Purkinje cell (primary cell): Measurements from ENCODE around the gene C1orf141. TPM values are rescaled to one million over a fixed set of nuclear protein-coding genes. Genes with fewer than 3 reads are reported as not detected.

Experiments used
- polyA plus RNA-seq: library from polyadenylated mRNA; unstranded; fragments of >200 nt; fragmentation: Nextera tagmentation; gene quantifications from 2 replicates; pipeline ENCODE4 v1.2.1, GENCODE V29; 2014

The C1orf141 gene
- not detected in 2 replicates for polyA plus RNA-seq

DNA sequence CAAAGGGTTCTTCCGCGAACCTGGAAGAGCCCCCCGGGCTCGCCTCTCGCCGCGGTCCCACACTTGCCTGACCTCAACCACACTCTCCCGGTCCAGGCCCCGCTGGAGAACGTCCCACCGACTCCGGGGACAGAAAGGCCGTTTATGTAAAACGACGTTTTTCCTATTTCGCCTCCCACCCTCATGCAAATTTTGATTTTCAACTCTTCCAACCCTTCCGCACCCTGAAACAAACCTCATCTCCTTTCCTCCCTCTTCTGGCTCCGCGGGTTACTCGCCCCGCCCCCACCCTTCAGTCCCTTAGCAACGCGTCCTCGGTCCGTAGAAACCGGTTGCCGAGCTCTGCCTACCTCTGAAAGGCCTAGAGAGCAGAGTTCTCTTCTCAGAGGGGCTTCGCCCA is at the start of gene C1orf141:
Gene C1orf141, minus strand, starts transcription at position 276 of the 400 bp plus-strand sequence. CDS start 7,730 bp downstream, outside the sequence.

DNA sequence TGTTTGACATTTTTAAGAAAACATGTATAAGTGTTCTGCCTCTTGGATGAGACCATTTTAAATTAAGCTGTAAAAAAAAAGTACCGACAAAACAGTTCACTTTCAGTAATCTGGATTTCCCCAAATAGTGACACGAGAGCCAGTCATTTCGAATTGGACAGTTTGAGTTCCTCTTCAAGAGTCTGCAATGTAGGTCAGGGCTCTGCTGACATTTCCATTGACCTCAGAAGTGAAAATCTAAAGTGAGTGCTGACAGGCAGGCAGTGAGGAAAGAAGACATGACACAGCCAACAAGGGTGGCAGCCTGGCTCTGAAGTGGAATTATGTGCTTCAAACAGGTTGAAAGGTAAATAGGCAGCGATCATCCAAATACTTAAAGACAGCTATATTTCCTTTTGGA is 31.4 kb upstream of the C1orf141 start, which contains the start of gene IL23R:
Gene IL23R, plus strand, starts transcription at position 259 of the 400 bp plus-strand sequence. CDS start 1,667 bp downstream, outside the sequence.

DNA sequence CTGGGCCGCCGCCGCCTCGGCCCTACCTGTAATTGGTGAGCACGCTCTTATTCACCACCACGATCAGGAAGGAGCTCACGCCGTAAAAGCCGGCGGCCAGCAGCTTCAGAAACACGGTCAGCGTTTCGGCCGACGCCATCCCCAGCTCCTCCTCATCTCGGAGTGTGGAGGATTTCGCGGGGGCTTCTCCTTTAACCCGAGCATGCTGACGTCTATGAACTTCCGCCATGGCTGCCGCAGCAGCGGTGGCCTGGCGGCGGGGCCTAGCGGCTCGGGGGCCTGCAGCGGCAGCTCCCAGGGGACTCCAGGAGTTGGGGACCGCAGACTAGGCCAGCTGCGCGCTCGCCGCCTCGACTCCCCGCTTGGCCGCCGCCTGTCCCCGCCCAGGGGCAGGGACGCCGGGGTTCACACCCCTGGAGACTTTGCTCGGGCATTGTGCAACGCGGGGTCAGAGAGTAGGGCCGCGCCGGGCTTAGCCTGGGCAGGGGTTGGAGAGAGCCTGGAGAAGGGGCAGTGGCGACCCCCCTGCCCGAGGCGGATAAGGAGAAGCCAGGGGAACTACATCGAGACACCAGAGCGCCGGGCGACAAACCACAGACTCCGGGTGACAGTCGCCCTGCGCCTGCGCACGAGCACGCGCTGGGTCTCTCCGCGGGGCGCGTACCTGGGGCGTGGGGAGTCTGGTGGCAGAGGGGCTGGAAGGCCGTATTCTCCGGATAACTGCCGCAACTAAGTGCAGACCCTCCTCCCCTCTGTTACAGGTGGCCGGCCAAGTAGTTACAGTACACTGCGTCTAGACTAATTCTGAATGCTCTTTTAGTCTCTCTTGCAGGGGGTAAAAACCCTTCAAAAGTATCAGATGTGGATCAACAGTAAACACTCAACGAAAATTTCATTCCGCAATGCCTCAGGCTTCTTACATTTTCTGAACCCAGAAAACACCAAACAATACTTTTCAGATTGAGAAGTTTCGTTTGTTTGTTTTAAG is 80.7 kb downstream of the C1orf141 start, which contains the start of gene SLC35D1:
Gene SLC35D1, minus strand, starts transcription at position 364 of the 988 bp plus-strand sequence. Its CDS starts 135 bp downstream, at position 229.

Other genes starting within 250 kb of the C1orf141 start
- gene DNAI4, start 210.1 kb downstream of the C1orf141 start, polyA plus RNA-seq = 7.1 and 13.6 TPM in 2 replicates
- gene MIER1, start 210.0 kb downstream of the C1orf141 start, polyA plus RNA-seq = 34.6 and 43.8 TPM in 2 replicates
- 0.32 and 2.3 TPM in 2 replicates for gene SLC35D1, start 80.8 kb downstream of the C1orf141 start, polyA plus RNA-seq
- not detected in 2 replicates for gene IL23R, start 31.5 kb upstream of the C1orf141 start, polyA plus RNA-seq
- 3.8 and 4.7 TPM in 2 replicates for gene IL12RB2, start 172.9 kb upstream of the C1orf141 start, polyA plus RNA-seq